SK-N-MC (cell line): Measurements from ENCODE around the gene PDCD11.

Experiments used
- DNase-seq: peaks from one replicate; pipeline ENCODE4 v3.0.0-alpha.2; 2011; ENCODE audit warnings: low read depth, low spot score
- H3K27ac ChIP-seq: fragments of 200-600 bp; sonication (generic); 2 replicates; pipeline ENCODE4 v1.5.1; 2016; ENCODE audit warnings: mixed run types
- H3K36me3 ChIP-seq: fragments of 200-600 bp; sonication (generic); 2 replicates; pipeline ENCODE4 v1.6.1; 2017; ENCODE audit warnings: antibody characterized with exemption, low read length, mixed read lengths; ENCODE audit not compliant: insufficient read depth
- H3K4me3 ChIP-seq: fragments of 200-600 bp; sonication (generic); 2 replicates; pipeline ENCODE4 v1.5.1; 2016
- H3K9ac ChIP-seq: fragments of 200-600 bp; sonication (generic); 2 replicates; pipeline ENCODE4 v1.8.0; 2017; ENCODE audit warnings: mixed run types, mixed read lengths; ENCODE audit not compliant: insufficient read length
- H3K9me3 ChIP-seq: fragments of 200-600 bp; sonication (generic); 2 replicates; pipeline ENCODE4 v1.6.1; 2017; ENCODE audit warnings: low read depth, mild to moderate bottlenecking, antibody characterized with exemption, low read length, moderate library complexity, mixed read lengths
- EZH2 ChIP-seq: fragments of 200-600 bp; sonication (generic); IDR thresholded peaks from one replicate; pipeline ENCODE4 v1.6.1; 2017; ENCODE audit warnings: antibody characterized with exemption
- FOXP2 ChIP-seq: optimal IDR thresholded peaks from 2 replicates; pipeline ENCODE3; 2011; ENCODE audit warnings: mild to moderate bottlenecking, moderate library complexity; ENCODE audit not compliant: insufficient read depth; ENCODE audit errors: extremely low read length, control extremely low read depth
- POLR2AphosphoS5 ChIP-seq: IDR thresholded peaks from 2 replicates; pipeline ENCODE4 v1.6.1; 2012; ENCODE audit warnings: mild to moderate bottlenecking, low read depth, low read length, borderline replicate concordance

The PDCD11 gene

GRCh38 chr10:103451091-103451813 is 54.8 kb downstream of the PDCD11 start:
- Histone ChIP-seq H3K4me3 (peak overlapping the region; percentile 77), H3K9ac (peak overlapping the region; percentile 60)
- TF ChIP-seq FOXP2 = no peak
- no peak for TF ChIP-seq POLR2AphosphoS5
- no peak for TF ChIP-seq EZH2

DNA sequence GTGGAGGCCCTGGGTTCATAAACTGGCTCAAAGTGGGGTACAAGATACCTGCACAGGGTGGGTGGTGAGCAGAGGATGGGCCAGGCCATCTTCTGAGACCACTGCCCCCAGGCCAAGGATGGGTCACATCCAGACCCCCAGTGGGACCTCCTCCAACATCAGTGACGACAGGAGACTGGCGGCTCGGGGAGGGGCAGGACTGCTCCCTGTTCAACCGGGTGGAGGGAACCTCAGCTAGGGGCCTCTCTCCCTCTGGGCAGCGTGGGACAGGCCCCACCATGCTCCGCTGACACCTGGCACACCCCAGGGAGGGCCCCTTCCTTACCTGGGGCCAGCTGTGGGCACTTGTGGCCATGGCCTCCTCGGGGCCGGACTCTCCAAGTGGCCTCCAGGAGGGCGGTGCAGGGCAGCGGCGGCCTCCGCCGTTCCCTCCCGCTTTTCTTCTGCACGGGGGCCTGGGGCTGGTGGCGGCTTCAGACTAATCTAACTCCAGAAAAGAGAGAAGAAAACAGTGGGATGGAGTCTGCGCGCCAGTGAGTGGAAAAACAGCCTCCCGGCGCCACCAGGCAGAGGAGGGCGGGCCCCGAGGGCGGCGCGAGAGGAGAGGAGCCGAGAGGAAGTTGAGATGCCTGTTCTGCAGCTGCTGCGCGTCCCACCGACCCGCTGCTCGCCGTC is 55.5 kb downstream of the PDCD11 start, which contains the start of gene CALHM2:
CALHM2 (minus strand) TSS at position 540 of the 675 bp plus-strand sequence. CDS start 2,429 bp downstream, outside the sequence.
- no peak for DNase-seq
- TF ChIP-seq FOXP2 (no peak), POLR2AphosphoS5 (no peak; the same call in 1 of the 2 replicates), EZH2 (no peak)

More at GRCh38 chr10:103451091-103451813, 54.8 kb downstream of the PDCD11 start:
- H3K27ac ChIP-seq = no peak overlapping the region
- H3K9me3 ChIP-seq = no peaks in the 10 kb centered on the region
- DNase-seq = no peak
- H3K36me3 ChIP-seq = no peaks in the 10 kb centered on the region; the same call in 1 of the 2 replicates

GRCh38 chr10:103452506-103453230 is 56.2 kb downstream of the PDCD11 start:
- no peak overlapping the region for H3K27ac ChIP-seq
- H3K9me3 ChIP-seq = no peaks in the 10 kb centered on the region
- no peaks in the 10 kb centered on the region for H3K36me3 ChIP-seq
- TF ChIP-seq FOXP2 = no peak
- no peak for TF ChIP-seq EZH2
- DNase-seq = no peak
- no peak overlapping the region for H3K9ac ChIP-seq
- peak overlapping the region; percentile 77 for H3K4me3 ChIP-seq

More for the DNA sequence above, 55.5 kb downstream of the PDCD11 start, which contains the start of gene CALHM2:
- H3K27ac ChIP-seq = no peak within 1 kb of the TSS
- peak within 1 kb of the TSS; percentile 60 for H3K9ac ChIP-seq
- H3K9me3 ChIP-seq = no peaks in the 10 kb centered on the region
- H3K36me3 ChIP-seq = no peaks in the 10 kb centered on the region; the same call in 1 of the 2 replicates
- peak within 1 kb of the TSS; percentile 77 for H3K4me3 ChIP-seq

GRCh38 chr10:103454026-103454425 is 57.6 kb downstream of the PDCD11 start:
- DNase-seq = no peak
- H3K36me3 ChIP-seq = no peaks in the 10 kb centered on the region
- no peak for TF ChIP-seq EZH2
- H3K9me3 ChIP-seq = no peaks in the 10 kb centered on the region
- H3K9ac ChIP-seq = no peak overlapping the region
- no peak overlapping the region for H3K4me3 ChIP-seq
- H3K27ac ChIP-seq = no peak overlapping the region

DNA sequence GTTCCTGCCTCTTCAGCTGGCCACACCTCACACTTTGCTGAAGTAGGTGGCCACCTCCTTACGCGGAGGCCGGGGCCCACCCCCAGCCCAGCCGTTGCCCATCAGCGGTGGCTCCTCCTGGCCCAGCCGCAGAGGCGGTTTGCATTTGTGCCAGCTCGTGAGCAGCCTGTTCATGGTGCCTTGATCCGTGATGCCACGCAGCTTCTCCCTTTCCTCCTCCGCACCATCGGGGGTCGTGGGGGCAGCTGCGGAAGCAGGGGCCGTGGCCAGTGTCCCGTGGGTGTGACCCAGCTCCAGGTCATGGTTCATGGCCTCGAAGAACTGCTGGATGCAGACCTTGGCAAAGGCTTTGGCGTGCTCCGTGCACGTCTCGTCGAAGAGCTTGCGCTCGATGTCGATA is 58.8 kb downstream of the PDCD11 start:
- no peaks in the 10 kb centered on the region for H3K9me3 ChIP-seq
- no peak overlapping the region for H3K9ac ChIP-seq
- no peak overlapping the region for H3K4me3 ChIP-seq
- TF ChIP-seq POLR2AphosphoS5 (no peak), EZH2 (no peak), FOXP2 (no peak)
- no peak for DNase-seq
- no peak overlapping the region for H3K27ac ChIP-seq
- no peaks in the 10 kb centered on the region for H3K36me3 ChIP-seq

- Histone ChIP-seq H3K36me3 (no peaks in the 10 kb centered on the region), H3K4me3 (no peak overlapping the region), H3K9ac (no peak overlapping the region), H3K27ac (no peak overlapping the region), H3K9me3 (no peaks in the 10 kb centered on the region)
- TF ChIP-seq FOXP2 (no peak), EZH2 (no peak), POLR2AphosphoS5 (no peak)
- DNase-seq = no peak
Measured at GRCh38 chr10:103456074-103456660, 59.7 kb downstream of the PDCD11 start.

GRCh38 chr10:103457176-103457712 is 60.8 kb downstream of the PDCD11 start:
- no peaks in the 10 kb centered on the region for H3K9me3 ChIP-seq
- no peak for TF ChIP-seq FOXP2
- no peak for TF ChIP-seq POLR2AphosphoS5
- TF ChIP-seq EZH2 = no peak
- H3K4me3 ChIP-seq = no peak overlapping the region
- no peak overlapping the region for H3K27ac ChIP-seq
- DNase-seq = no peak
- no peaks in the 10 kb centered on the region for H3K36me3 ChIP-seq
- no peak overlapping the region for H3K9ac ChIP-seq

GRCh38 chr10:103457896-103458583 is 61.6 kb downstream of the PDCD11 start:
- no peak overlapping the region for H3K27ac ChIP-seq
- TF ChIP-seq FOXP2 = no peak
- TF ChIP-seq POLR2AphosphoS5 = no peak
- TF ChIP-seq EZH2 = no peak
- no peak overlapping the region for H3K9ac ChIP-seq
- DNase-seq = no peak
- H3K36me3 ChIP-seq = no peaks in the 10 kb centered on the region
- no peak overlapping the region for H3K4me3 ChIP-seq
- no peaks in the 10 kb centered on the region for H3K9me3 ChIP-seq
